Neural progenitor cell (in vitro differentiated cells): Measurements from ENCODE around the gene SNRNP27.

Source experiments
- CTCF ChIP-seq: fragments of 200-600 bp; sonication (generic); IDR thresholded peaks from 2 replicates; pipeline ENCODE4 v1.5.1; 2017; ENCODE audit warnings: antibody characterized with exemption, mild to moderate bottlenecking
- EZH2phosphoT487 ChIP-seq: fragments of 200-600 bp; sonication (generic); IDR thresholded peaks from 2 replicates; pipeline ENCODE4 v1.6.1; 2017; ENCODE audit warnings: antibody characterized with exemption

GRCh38 chr2:69931832-69932595, 38.3 kb downstream of the SNRNP27 start:
- TF ChIP-seq CTCF (no peak), EZH2phosphoT487 (no peak)
